ENCODE data around the gene KDR. TPM values are rescaled to one million over a fixed set of nuclear protein-coding genes. Genes with fewer than 3 reads are reported as not detected.

Gene KDR
- polyA plus RNA-seq, 1 donor from 2014 or later, result not detected

GRCh38 chr4:55169352-55169961 lies 44.1 kb upstream of the KDR start:
- no peak overlapping the region for H2AFZ ChIP-seq (ENCODE audit: low read depth, low read length)
- H3K79me2 ChIP-seq (replicated peaks; ENCODE audit: insufficient read depth, low read length), result no peaks in the 10 kb centered on the region
- H3K4me3 ChIP-seq (ENCODE audit: low read length), result no peak overlapping the region
- H3K4me2 ChIP-seq (ENCODE audit: low read length), result no peak overlapping the region
- TF ChIP-seq POLR2AphosphoS5 (IDR thresholded peaks at IDR 0.05), result no peak
- no peak for TF ChIP-seq MXI1 (conservative IDR thresholded peaks at IDR 0.05; ENCODE audit: poor library complexity, severe bottlenecking)
- no peak for TF ChIP-seq CTCF (IDR thresholded peaks at IDR 0.05; ENCODE audit: poor library complexity, severe bottlenecking)
- no peak for TF ChIP-seq SMC3 (conservative IDR thresholded peaks at IDR 0.05; ENCODE audit: poor library complexity)
- TF ChIP-seq RAD21 (conservative IDR thresholded peaks at IDR 0.05), result no peak
- no peaks in the 10 kb centered on the region for H3K27me3 ChIP-seq (ENCODE audit: insufficient read depth, low read depth, low read length)
- no peak overlapping the region for H3K27ac ChIP-seq (ENCODE audit: low read length)
- H3K9me3 ChIP-seq (ENCODE audit: low read length), result no peaks in the 10 kb centered on the region
- H3K36me3 ChIP-seq (ENCODE audit: insufficient read depth, low read length), result no peaks in the 10 kb centered on the region
- H3K9ac ChIP-seq (ENCODE audit: low read length), result no peak overlapping the region
- no peaks in the 10 kb centered on the region for H3K9me2 ChIP-seq (ENCODE audit: insufficient read depth, low read length)
- no peaks in the 10 kb centered on the region for H4K20me1 ChIP-seq (ENCODE audit: insufficient read depth)
- H3F3A ChIP-seq (ENCODE audit: insufficient read depth, low read length, poor library complexity, severe bottlenecking), result no peaks in the 10 kb centered on the region

DNA sequence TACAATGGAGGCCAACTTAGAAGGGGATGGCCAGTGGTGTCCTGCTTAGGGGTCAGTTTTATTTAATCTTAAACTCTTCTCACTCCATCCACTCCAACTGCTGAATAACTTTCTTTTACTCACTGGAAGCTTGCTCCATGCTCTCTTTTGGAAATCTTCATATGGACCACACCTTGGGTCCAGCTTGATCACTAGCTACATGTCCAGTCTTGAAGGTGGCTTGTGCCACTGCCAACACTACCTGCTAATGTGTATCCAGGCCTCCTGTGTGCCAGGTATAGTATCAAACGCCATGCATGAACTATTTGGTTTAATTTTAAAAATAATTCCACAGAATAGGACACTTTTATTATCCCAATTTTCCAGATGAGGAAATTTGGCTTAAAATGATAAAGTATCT lies 37.0 kb upstream of the KDR start:
- no peak overlapping the region for H3K4me2 ChIP-seq (ENCODE audit: low read length)
- H2AFZ ChIP-seq (ENCODE audit: low read depth, low read length), result no peak overlapping the region
- no peaks in the 10 kb centered on the region for H4K20me1 ChIP-seq (ENCODE audit: insufficient read depth)
- no peak overlapping the region for H3K9ac ChIP-seq (ENCODE audit: low read length)
- no peak overlapping the region for H3K4me3 ChIP-seq (ENCODE audit: low read length)
- no peaks in the 10 kb centered on the region for H3K79me2 ChIP-seq (replicated peaks; ENCODE audit: insufficient read depth, low read length)
- no peaks in the 10 kb centered on the region for H3K9me2 ChIP-seq (ENCODE audit: insufficient read depth, low read length)
- H3K27ac ChIP-seq (ENCODE audit: low read length), result no peak overlapping the region
- no peaks in the 10 kb centered on the region for H3K36me3 ChIP-seq (ENCODE audit: insufficient read depth, low read length)
- H3K27me3 ChIP-seq (ENCODE audit: insufficient read depth, low read depth, low read length), result no peaks in the 10 kb centered on the region
- H3K9me3 ChIP-seq (ENCODE audit: low read length), result no peaks in the 10 kb centered on the region
- no peaks in the 10 kb centered on the region for H3F3A ChIP-seq (ENCODE audit: insufficient read depth, low read length, poor library complexity, severe bottlenecking)
- TF ChIP-seq SMC3 (conservative IDR thresholded peaks at IDR 0.05; ENCODE audit: poor library complexity) (no peak), TAF1 (IDR thresholded peaks at IDR 0.05; ENCODE audit: low read depth) (no peak), EZH2 (IDR thresholded peaks at IDR 0.05; ENCODE audit: borderline replicate concordance, insufficient read depth, low read length, poor library complexity, severe bottlenecking) (no peak), EP300 (conservative IDR thresholded peaks at IDR 0.05; ENCODE audit: poor library complexity, severe bottlenecking) (no peak), POLR2AphosphoS5 (IDR thresholded peaks at IDR 0.05) (no peak), RAD21 (conservative IDR thresholded peaks at IDR 0.05) (no peak), REST (IDR thresholded peaks at IDR 0.05; ENCODE audit: borderline replicate concordance) (no peak), MXI1 (conservative IDR thresholded peaks at IDR 0.05; ENCODE audit: poor library complexity, severe bottlenecking) (no peak)

Data from neural cell (in vitro differentiated cells).